Stimulated activated CD8-positive, alpha-beta memory T cell treated with anti-CD3 and anti-CD28 coated beads, Interleukin-4, amount 100 ng/mL, for 4 hours (primary cell): ENCODE measurements around the gene RSPO3.
"Not testable (repeated sequence)": the region's sequence is repeated elsewhere in the genome, so short reads cannot be mapped to it uniquely, and the experiment has no call there.

Source experiments
- DNase-seq, 2 donors: peaks; one replicate each; pipeline ENCODE4 v3.0.0-alpha.2; 2020; ENCODE audit warnings: low read depth in 2 of 2, low spot score in 1 of 2

Gene RSPO3

DNA sequence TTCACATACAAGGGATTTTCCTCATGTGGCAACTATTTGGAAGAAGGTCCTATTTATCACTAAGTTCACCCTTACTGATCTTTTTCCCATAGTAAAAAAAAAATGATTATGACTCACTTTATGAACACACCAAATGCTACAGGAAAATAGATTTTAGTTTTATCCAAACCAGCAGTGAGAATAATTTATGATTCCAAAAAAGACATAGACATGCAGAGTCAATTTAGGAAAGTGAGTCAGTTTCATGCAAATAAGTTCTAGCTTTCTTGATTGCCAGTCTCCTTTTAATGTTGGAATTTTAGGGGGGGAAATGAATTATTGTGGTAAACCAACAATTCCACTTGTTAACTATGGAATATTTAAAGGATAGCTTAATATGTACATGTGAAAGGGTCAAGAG, 84.2 kb downstream of the RSPO3 start:
- DNase-seq: no peak

- no peak for DNase-seq
These were observed 85.8 kb downstream of the RSPO3 start for GRCh38 chr6:127204281-127204680.

DNA sequence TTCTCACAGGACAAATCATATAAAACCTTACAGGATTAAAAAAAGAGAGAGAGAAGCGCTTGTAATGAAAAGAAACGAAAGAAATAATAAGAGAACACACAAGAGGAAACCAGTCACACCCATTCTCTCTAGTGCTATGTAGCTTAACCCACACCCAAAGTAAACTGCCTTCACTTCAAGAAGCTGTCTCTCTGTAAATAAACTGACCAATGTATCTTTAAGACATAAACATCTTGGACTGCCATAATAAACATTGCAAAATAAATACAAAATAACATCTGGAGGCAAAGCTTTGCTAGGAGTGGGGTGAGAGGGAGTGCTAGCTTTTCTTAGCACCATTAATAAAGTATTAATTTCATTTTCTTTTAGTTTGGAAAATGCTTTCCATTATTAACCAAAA, 86.6 kb downstream of the RSPO3 start:
- DNase-seq: no peak

DNA sequence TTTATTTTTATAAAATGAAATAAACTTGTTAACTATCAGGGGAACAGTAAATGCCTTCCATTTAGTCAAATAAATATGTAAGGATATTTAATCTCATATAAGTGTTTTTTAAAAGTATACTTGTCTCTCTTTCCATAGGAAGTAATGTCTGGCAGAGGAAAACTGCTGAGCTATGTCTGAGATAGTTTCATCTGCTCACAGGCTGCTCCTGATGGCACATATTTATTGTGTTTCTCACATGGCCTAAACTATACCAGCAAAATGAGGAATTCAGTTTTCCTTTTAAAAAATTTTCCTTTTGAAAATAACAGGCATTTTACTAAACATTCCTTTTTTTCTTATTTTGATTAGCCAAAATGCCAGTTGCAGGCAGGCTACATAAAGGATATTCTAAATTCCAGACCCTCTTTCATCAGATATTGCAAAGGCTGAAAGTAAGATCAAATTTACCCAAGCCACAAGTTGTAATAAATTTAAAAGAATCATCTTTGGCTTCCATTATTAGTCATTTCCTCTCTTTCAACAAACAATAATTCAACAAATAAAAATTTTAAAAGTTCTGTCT, 88.1 kb downstream of the RSPO3 start:
- DNase-seq: no peak

- DNase-seq: no peak
These were observed 89.2 kb downstream of the RSPO3 start for GRCh38 chr6:127207591-127208120.

- DNase-seq: no peak
These were observed 92.3 kb downstream of the RSPO3 start for GRCh38 chr6:127210725-127211124.

DNA sequence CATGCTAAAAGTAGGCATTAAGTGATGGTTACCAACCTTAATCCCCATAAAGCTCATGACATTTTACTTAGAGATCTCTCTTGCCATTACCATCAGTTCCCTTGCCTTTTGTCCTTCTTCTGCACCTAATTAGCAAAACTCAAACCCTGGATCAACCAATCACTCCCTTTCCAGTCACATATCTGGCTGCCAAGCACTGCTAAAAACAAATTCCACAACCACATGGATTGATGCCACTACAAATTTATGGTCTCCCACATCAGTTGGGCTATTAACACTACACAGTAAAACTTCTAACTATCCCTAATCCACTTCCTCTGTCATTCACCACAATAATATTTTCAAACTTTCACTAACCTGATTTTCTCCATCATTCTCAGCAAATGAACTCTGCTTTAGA, 93.9 kb downstream of the RSPO3 start:
- DNase-seq: no peak

DNA sequence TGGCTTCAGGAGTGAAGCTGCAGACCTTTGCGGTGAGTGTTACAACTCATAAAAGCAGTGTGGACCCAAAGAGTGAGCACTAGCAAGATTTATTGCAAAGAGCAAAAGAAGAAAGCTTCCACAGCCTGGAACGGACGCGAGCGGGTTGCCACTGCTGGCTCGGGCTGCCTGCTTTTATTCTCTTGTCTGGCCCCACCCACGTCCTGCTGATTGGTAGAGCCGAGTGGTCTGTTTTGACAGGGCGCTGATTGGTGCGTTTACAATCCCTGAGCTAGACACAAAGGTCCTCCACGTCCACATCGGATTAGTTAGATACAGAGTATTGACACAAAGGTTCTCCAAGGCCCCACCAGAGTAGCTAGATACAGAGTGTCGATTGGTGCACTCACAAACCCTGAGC, 95.6 kb downstream of the RSPO3 start:
- DNase-seq: not testable (repeated sequence)

GRCh38 chr6:127214531-127214930, 96.1 kb downstream of the RSPO3 start:
- not testable (repeated sequence) for DNase-seq

- DNase-seq: no peak
These were observed 97.5 kb downstream of the RSPO3 start for GRCh38 chr6:127215931-127216330.

- no peak for DNase-seq
These were observed 98.6 kb downstream of the RSPO3 start for GRCh38 chr6:127216810-127217789.

DNA sequence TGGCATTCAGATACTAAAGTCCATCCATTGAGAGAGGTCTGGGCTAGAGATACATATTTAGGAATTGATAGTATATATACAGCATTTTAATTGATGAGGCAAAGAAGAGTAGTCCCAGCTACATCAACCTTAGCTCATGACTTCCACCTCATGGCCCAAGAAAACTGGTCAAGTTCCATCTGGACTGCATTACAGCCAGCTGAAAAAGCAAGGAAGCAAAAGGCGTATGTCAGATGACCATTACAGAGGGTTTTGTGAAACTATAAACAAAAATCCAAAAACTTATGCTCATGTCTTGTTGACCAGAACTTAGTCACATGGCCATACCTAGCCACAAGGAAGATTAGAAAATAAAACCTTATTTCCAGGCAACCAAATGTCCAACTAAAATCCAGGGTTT, 101.4 kb downstream of the RSPO3 start:
- DNase-seq: no peak

GRCh38 chr6:127221201-127221600, 102.7 kb downstream of the RSPO3 start:
- no peak for DNase-seq

DNA sequence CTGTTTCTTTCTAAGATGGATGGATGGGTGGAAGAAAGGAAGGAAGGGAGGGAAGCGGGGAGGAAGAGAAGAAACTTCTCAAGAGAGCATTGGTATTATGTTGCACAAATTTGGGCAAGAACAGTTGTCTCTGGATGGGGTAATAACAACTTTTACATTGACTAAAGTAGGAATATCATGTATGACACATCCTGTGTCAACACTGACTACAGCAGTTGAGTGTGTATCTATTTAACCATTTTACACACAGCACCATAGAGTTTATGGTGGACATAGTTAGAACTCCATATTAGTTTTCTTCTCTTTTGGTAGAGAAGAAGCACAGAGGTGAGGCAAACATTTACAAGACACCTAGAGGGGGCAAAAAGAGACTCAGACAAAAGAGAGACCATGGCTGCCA, 103.9 kb downstream of the RSPO3 start:
- no peak for DNase-seq

DNA sequence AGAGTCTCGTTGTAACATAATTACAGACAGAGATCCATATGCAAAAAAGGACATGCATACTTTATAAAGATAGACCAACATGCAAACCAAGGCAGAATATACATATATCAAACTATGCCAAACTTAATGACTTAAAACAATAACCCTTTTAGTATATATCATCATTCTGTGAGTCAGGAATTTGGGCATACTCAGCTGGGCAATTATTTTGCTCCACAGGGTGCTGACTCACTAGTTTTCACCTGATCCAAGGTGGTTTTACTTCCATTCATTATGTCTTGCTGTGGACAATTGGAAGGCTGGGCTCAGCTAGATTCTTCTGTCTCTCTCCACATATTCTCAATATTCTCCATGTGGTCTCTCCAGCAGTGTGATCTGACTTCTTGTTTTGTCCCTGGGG, 107.0 kb downstream of the RSPO3 start:
- DNase-seq: no peak

GRCh38 chr6:127233819-127234218, 115.3 kb downstream of the RSPO3 start:
- DNase-seq: not testable (repeated sequence)

- no peak for DNase-seq
These were observed 125.0 kb downstream of the RSPO3 start for GRCh38 chr6:127243501-127243900.
